ENCODE measurements around the gene SGMS2.

Gene SGMS2

GRCh38 chr4:107854356-107855022 lies 29.8 kb downstream of the SGMS2 start:
- peaks cover 0 to 18% of the 10 kb centered on the region in 2 donors for H3K4me1 ChIP-seq (ENCODE audit: control insufficient read depth in 1 of 2, insufficient read depth in 2 of 2, low read length in 2 of 2)
- no peaks in the 10 kb centered on the region for H3K9me3 ChIP-seq (ENCODE audit: control insufficient read depth in 1 of 2, low read length in 2 of 2)
- no peaks in the 10 kb centered on the region for H3K27me3 ChIP-seq (ENCODE audit: low read depth, low read length)
- no peak overlapping the region for H3K4me3 ChIP-seq (ENCODE audit: low read depth in 1 of 2, low read length in 2 of 2)
- H3K27ac ChIP-seq (ENCODE audit: low read length) = no peak overlapping the region
- H3K36me3 ChIP-seq (ENCODE audit: control insufficient read depth in 1 of 2, insufficient read depth in 2 of 2, low read length in 2 of 2) = peaks cover under 1 to 4% of the 10 kb centered on the region in 2 donors

- Histone ChIP-seq H3K4me1 (ENCODE audit: control insufficient read depth in 1 of 2, insufficient read depth in 2 of 2, low read length in 2 of 2) (peaks cover 0 to 26% of the 10 kb centered on the region in 2 donors), H3K4me3 (ENCODE audit: low read depth in 1 of 2, low read length in 2 of 2) (no peak overlapping the region), H3K27me3 (ENCODE audit: low read depth, low read length) (no peaks in the 10 kb centered on the region), H3K36me3 (ENCODE audit: control insufficient read depth in 1 of 2, insufficient read depth in 2 of 2, low read length in 2 of 2) (peaks cover 6% of the 10 kb centered on the region in 2 donors), H3K27ac (ENCODE audit: low read length) (no peak overlapping the region), H3K9me3 (ENCODE audit: control insufficient read depth in 1 of 2, low read length in 2 of 2) (no peaks in the 10 kb centered on the region)
Measured at GRCh38 chr4:107855723-107856122, 31.0 kb downstream of the SGMS2 start.

GRCh38 chr4:107856901-107857300 lies 32.2 kb downstream of the SGMS2 start:
- no peaks in the 10 kb centered on the region for H3K27me3 ChIP-seq (ENCODE audit: low read depth, low read length)
- no peak overlapping the region for H3K4me3 ChIP-seq (ENCODE audit: low read depth in 1 of 2, low read length in 2 of 2)
- peaks cover 6 to 11% of the 10 kb centered on the region in 2 donors for H3K36me3 ChIP-seq (ENCODE audit: control insufficient read depth in 1 of 2, insufficient read depth in 2 of 2, low read length in 2 of 2)
- peaks cover 0 to 26% of the 10 kb centered on the region in 2 donors for H3K4me1 ChIP-seq (ENCODE audit: control insufficient read depth in 1 of 2, insufficient read depth in 2 of 2, low read length in 2 of 2)
- H3K27ac ChIP-seq (ENCODE audit: low read length) = no peak overlapping the region
- H3K9me3 ChIP-seq (ENCODE audit: control insufficient read depth in 1 of 2, low read length in 2 of 2) = no peaks in the 10 kb centered on the region

DNA sequence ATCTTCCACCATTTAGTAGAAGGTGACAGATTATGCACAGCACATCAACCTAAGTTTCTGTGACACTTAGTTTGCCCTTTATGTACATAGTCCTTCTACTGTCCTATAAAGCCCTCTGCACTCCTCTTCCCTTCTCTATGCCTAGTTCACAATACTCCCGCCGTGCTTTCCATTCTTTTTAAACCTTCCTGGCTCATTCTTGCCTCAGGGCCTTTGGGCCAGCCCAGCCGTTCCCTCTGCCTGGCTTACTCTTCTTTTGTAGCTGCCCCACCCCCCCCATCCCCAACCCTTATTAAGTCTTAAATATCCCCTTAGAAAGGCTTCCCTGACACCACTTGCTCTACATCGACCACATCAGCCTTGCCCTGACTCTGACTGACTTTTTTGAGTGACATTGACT lies 33.0 kb downstream of the SGMS2 start:
- Histone ChIP-seq H3K9me3 (ENCODE audit: control insufficient read depth in 1 of 2, low read length in 2 of 2) (no peaks in the 10 kb centered on the region), H3K36me3 (ENCODE audit: control insufficient read depth in 1 of 2, insufficient read depth in 2 of 2, low read length in 2 of 2) (peaks cover 6 to 11% of the 10 kb centered on the region in 2 donors), H3K4me3 (ENCODE audit: low read depth in 1 of 2, low read length in 2 of 2) (no peak overlapping the region), H3K27me3 (ENCODE audit: low read depth, low read length) (no peaks in the 10 kb centered on the region), H3K27ac (ENCODE audit: low read length) (no peak overlapping the region), H3K4me1 (ENCODE audit: control insufficient read depth in 1 of 2, insufficient read depth in 2 of 2, low read length in 2 of 2) (peaks cover 0 to 26% of the 10 kb centered on the region in 2 donors)

GRCh38 chr4:107858158-107858742 lies 33.5 kb downstream of the SGMS2 start:
- Histone ChIP-seq H3K4me3 (ENCODE audit: low read depth in 1 of 2, low read length in 2 of 2) (no peak overlapping the region), H3K27ac (ENCODE audit: low read length) (no peak overlapping the region), H3K4me1 (ENCODE audit: control insufficient read depth in 1 of 2, insufficient read depth in 2 of 2, low read length in 2 of 2) (peaks cover 0 to 25% of the 10 kb centered on the region in 2 donors), H3K27me3 (ENCODE audit: low read depth, low read length) (no peaks in the 10 kb centered on the region), H3K9me3 (ENCODE audit: control insufficient read depth in 1 of 2, low read length in 2 of 2) (no peaks in the 10 kb centered on the region), H3K36me3 (ENCODE audit: control insufficient read depth in 1 of 2, insufficient read depth in 2 of 2, low read length in 2 of 2) (peaks cover 6 to 11% of the 10 kb centered on the region in 2 donors)

- H3K4me3 ChIP-seq (ENCODE audit: low read depth in 1 of 2, low read length in 2 of 2) = no peak overlapping the region
- H3K27ac ChIP-seq (ENCODE audit: low read length) = peak overlapping the region; percentile 54
- H3K36me3 ChIP-seq (ENCODE audit: control insufficient read depth in 1 of 2, insufficient read depth in 2 of 2, low read length in 2 of 2) = peaks cover 6 to 11% of the 10 kb centered on the region in 2 donors
- H3K27me3 ChIP-seq (ENCODE audit: low read depth, low read length) = no peaks in the 10 kb centered on the region
- no peaks in the 10 kb centered on the region for H3K9me3 ChIP-seq (ENCODE audit: control insufficient read depth in 1 of 2, low read length in 2 of 2)
- peaks cover 0 to 23% of the 10 kb centered on the region in 2 donors for H3K4me1 ChIP-seq (ENCODE audit: control insufficient read depth in 1 of 2, insufficient read depth in 2 of 2, low read length in 2 of 2)
Measured at GRCh38 chr4:107862658-107863057, 37.9 kb downstream of the SGMS2 start.

GRCh38 chr4:107863416-107863815 lies 38.7 kb downstream of the SGMS2 start:
- H3K4me1 ChIP-seq (ENCODE audit: control insufficient read depth in 1 of 2, insufficient read depth in 2 of 2, low read length in 2 of 2) = peaks cover 0 to 21% of the 10 kb centered on the region in 2 donors
- H3K36me3 ChIP-seq (ENCODE audit: control insufficient read depth in 1 of 2, insufficient read depth in 2 of 2, low read length in 2 of 2) = peaks cover 6 to 10% of the 10 kb centered on the region in 2 donors
- peak overlapping the region; percentile 54 for H3K27ac ChIP-seq (ENCODE audit: low read length)
- H3K27me3 ChIP-seq (ENCODE audit: low read depth, low read length) = no peaks in the 10 kb centered on the region
- H3K4me3 ChIP-seq (ENCODE audit: low read depth in 1 of 2, low read length in 2 of 2) = no peak overlapping the region
- H3K9me3 ChIP-seq (ENCODE audit: control insufficient read depth in 1 of 2, low read length in 2 of 2) = no peaks in the 10 kb centered on the region

DNA sequence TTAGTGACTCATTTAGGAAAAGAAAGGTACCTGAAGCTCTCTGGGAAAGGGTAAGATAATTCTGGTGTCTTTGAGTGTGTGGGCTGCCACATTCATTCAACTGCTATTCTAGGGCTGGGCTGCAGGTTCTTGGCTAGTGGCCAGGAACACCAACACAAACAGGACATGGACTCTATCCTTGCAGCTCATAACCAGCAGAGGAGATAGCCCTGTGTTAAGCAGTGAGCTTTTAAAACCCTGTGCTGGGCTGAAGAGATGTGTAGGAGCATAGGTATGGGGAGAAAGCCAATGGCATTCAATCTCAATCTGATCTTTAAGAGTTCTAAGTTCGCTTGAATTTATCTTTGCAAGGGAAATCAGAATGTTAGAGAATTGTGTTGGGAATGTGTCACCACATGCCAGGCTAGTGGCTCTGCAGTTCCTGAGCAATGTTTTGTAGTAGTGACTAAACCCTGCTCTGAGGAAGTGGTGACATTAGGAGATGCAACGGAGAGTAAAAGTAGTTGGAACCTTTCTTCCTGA lies 39.2 kb downstream of the SGMS2 start:
- peak overlapping the region; percentile 54 for H3K27ac ChIP-seq (ENCODE audit: low read length)
- H3K36me3 ChIP-seq (ENCODE audit: control insufficient read depth in 1 of 2, insufficient read depth in 2 of 2, low read length in 2 of 2) = peaks cover 6 to 7% of the 10 kb centered on the region in 2 donors
- H3K27me3 ChIP-seq (ENCODE audit: low read depth, low read length) = no peaks in the 10 kb centered on the region
- H3K4me1 ChIP-seq (ENCODE audit: control insufficient read depth in 1 of 2, insufficient read depth in 2 of 2, low read length in 2 of 2) = peaks cover 0 to 19% of the 10 kb centered on the region in 2 donors
- H3K9me3 ChIP-seq (ENCODE audit: control insufficient read depth in 1 of 2, low read length in 2 of 2) = no peaks in the 10 kb centered on the region
- H3K4me3 ChIP-seq (ENCODE audit: low read depth in 1 of 2, low read length in 2 of 2) = no peak overlapping the region

- no peak overlapping the region for H3K27ac ChIP-seq (ENCODE audit: low read length)
- no peaks in the 10 kb centered on the region for H3K36me3 ChIP-seq (ENCODE audit: control insufficient read depth in 1 of 2, insufficient read depth in 2 of 2, low read length in 2 of 2)
- no peaks in the 10 kb centered on the region for H3K27me3 ChIP-seq (ENCODE audit: low read depth, low read length)
- no peak overlapping the region for H3K4me3 ChIP-seq (ENCODE audit: low read depth in 1 of 2, low read length in 2 of 2)
- peaks cover 0 to 16% of the 10 kb centered on the region in 2 donors for H3K4me1 ChIP-seq (ENCODE audit: control insufficient read depth in 1 of 2, insufficient read depth in 2 of 2, low read length in 2 of 2)
- H3K9me3 ChIP-seq (ENCODE audit: control insufficient read depth in 1 of 2, low read length in 2 of 2) = no peaks in the 10 kb centered on the region
Measured at GRCh38 chr4:107866726-107867125, 42.0 kb downstream of the SGMS2 start.

GRCh38 chr4:107870236-107870635 lies 45.5 kb downstream of the SGMS2 start:
- Histone ChIP-seq H3K4me1 (ENCODE audit: control insufficient read depth in 1 of 2, insufficient read depth in 2 of 2, low read length in 2 of 2) (peaks cover 0 to 7% of the 10 kb centered on the region in 2 donors), H3K27ac (ENCODE audit: low read length) (no peak overlapping the region), H3K27me3 (ENCODE audit: low read depth, low read length) (no peaks in the 10 kb centered on the region), H3K4me3 (ENCODE audit: low read depth in 1 of 2, low read length in 2 of 2) (no peak overlapping the region), H3K36me3 (ENCODE audit: control insufficient read depth in 1 of 2, insufficient read depth in 2 of 2, low read length in 2 of 2) (no peaks in the 10 kb centered on the region), H3K9me3 (ENCODE audit: control insufficient read depth in 1 of 2, low read length in 2 of 2) (no peaks in the 10 kb centered on the region)

DNA sequence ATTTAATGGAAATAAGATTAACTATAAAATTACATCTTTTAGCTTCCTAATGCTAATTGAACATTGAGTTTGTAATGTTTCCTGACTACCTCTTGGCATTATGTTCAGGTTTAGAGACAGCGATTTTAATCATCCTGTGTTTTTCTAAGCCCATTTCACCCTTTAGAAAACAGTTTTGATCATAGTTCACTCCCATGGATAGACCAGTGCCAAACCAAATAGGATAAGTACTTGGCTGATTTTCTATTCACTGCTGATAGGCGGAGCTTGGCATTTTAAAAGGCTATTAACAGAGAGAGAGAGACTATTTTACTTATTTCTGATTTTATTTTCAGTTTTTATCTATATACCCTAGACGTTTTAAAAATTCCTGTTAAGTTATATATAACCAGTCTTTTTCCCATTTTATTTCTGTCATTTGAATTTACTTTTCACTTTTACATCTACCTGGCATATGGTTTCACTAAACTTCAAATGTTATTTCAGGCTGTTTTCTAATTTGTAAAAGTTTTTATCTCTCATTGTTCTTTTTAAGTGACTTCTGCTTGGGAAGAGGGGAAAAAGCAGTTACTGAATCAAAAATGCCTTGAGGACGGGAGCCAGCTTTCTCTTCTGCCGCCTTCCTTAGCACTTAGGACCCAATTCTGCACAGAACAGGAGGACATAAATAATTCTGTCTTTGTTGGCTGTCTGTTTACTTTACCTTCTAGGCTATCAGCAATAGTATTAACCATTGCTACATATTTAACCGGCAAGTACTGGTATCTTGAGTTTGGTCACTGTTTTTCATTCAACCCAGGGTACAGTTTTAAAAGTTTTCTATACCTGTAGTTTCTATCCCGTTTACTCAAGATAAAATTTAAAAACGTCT lies 46.4 kb downstream of the SGMS2 start:
- Histone ChIP-seq H3K9me3 (ENCODE audit: control insufficient read depth in 1 of 2, low read length in 2 of 2) (no peaks in the 10 kb centered on the region), H3K27me3 (ENCODE audit: low read depth, low read length) (no peaks in the 10 kb centered on the region), H3K4me3 (ENCODE audit: low read depth in 1 of 2, low read length in 2 of 2) (peak overlapping the region in 1 of 2 donors; percentile 18), H3K4me1 (ENCODE audit: control insufficient read depth in 1 of 2, insufficient read depth in 2 of 2, low read length in 2 of 2) (peaks cover 0 to 8% of the 10 kb centered on the region in 2 donors), H3K27ac (ENCODE audit: low read length) (no peak overlapping the region), H3K36me3 (ENCODE audit: control insufficient read depth in 1 of 2, insufficient read depth in 2 of 2, low read length in 2 of 2) (no peaks in the 10 kb centered on the region)
